B cell (primary cell): ENCODE data around the gene ATG7. TPM values are rescaled to one million over a fixed set of nuclear protein-coding genes. Genes with fewer than 3 reads are reported as not detected.

ENCODE experiments used
- ATAC-seq: fragments of 200-7000 bp; cut with Tn5 transposase; one replicate; pipeline ENCODE4 v1.10.0; 2021; ENCODE audit warnings: low read depth, mild to moderate bottlenecking, moderate number of reproducible peaks, moderate library complexity
- CTCF ChIA-PET: fragments of 350-600 bp; sonication (Branson Sonifier 250); formaldehyde crosslinking; loops from one replicate; lab custom pipeline; 2021; ENCODE audit warnings: antibody characterized with exemption, inconsistent platforms; lab: Charles Lee
- POLR2A ChIA-PET: fragments of 350-600 bp; sonication (Branson Sonifier 250); formaldehyde crosslinking; loops from one replicate; lab custom pipeline; 2021; ENCODE audit warnings: antibody characterized with exemption; lab: Charles Lee
- DNase-seq: peaks from one replicate; pipeline ENCODE4 v3.0.0; 2013
- H2AFZ ChIP-seq: 2 replicates; pipeline ENCODE4 v1.6.1; 2012; ENCODE audit warnings: mild to moderate bottlenecking, low read depth, low read length; ENCODE audit not compliant: insufficient read depth, poor library complexity, severe bottlenecking
- H3K27ac ChIP-seq, 2 donors: 1 replicate in 1 of 2; 2 replicates in 1 of 2; pipeline ENCODE4 v1.5.1; 2012 to 2013; ENCODE audit warnings: low read length in 2 of 2, mild to moderate bottlenecking in 2 of 2, moderate library complexity in 1 of 2
- H3K27me3 ChIP-seq, 4 experiments: fragments of 200-600 bp in 1 of 4; sonication (generic) in 1 of 4; replicated peaks in 1 of 4; 1 replicate in 2 of 4; 2 replicates in 2 of 4; pipeline versions ENCODE4 v1.6.1 to v1.7.0; 2013 to 2016; ENCODE audit warnings: low read length in 3 of 4, mild to moderate bottlenecking in 2 of 4, mixed read lengths in 1 of 4, moderate library complexity in 1 of 4; ENCODE audit not compliant: insufficient read depth in 4 of 4, control insufficient read depth in 3 of 4; ENCODE audit errors: control extremely low read depth in 1 of 4
- H3K36me3 ChIP-seq, 2 experiments: replicated peaks in 1 of 2; 1 replicate in 1 of 2; 2 replicates in 1 of 2; pipeline versions ENCODE4 v1.6.1 to v1.7.1; 2013; ENCODE audit warnings: low read length in 1 of 2; ENCODE audit not compliant: insufficient read depth in 2 of 2, control insufficient read depth in 1 of 2; ENCODE audit errors: control extremely low read depth in 1 of 2, extremely low read depth in 1 of 2
- H3K4me1 ChIP-seq, 2 donors: fragments of 200-600 bp in 1 of 2; sonication (generic) in 1 of 2; 1 replicate in 1 of 2; 2 replicates in 1 of 2; pipeline versions ENCODE4 v1.5.1 to v1.6.1; 2013 to 2017; ENCODE audit warnings: low read length in 2 of 2; ENCODE audit not compliant: control insufficient read depth in 2 of 2, insufficient read depth in 2 of 2
- H3K4me2 ChIP-seq: replicated peaks from 2 replicates; pipeline ENCODE3; 2012; ENCODE audit warnings: mild to moderate bottlenecking, low read depth, low read length; ENCODE audit not compliant: poor library complexity, severe bottlenecking
- H3K4me3 ChIP-seq, 5 experiments: fragments of 200-600 bp in 1 of 5; sonication (generic) in 1 of 5; 1 replicate in 3 of 5; 2 replicates in 2 of 5; pipeline versions ENCODE4 v1.5.1 to v1.7.0; 2011 to 2016; ENCODE audit warnings: low read length in 4 of 5, mild to moderate bottlenecking in 4 of 5, low read depth in 2 of 5, control low read depth in 1 of 5, moderate library complexity in 1 of 5; ENCODE audit not compliant: insufficient read depth in 1 of 5; ENCODE audit errors: control extremely low read depth in 1 of 5, extremely low read depth in 1 of 5
- H3K79me2 ChIP-seq: fragments of 200-600 bp; sonication (generic); one replicate; pipeline ENCODE4 v1.6.0; 2016; ENCODE audit warnings: low read length; ENCODE audit not compliant: control insufficient read depth, insufficient read depth
- H3K9ac ChIP-seq: fragments of 200-600 bp; sonication (generic); 2 replicates; pipeline ENCODE4 v1.6.1; 2017; ENCODE audit warnings: mild to moderate bottlenecking, low read length, moderate library complexity
- H3K9me3 ChIP-seq, 3 donors: one replicate each; pipeline versions ENCODE4 v1.6.1 to v1.7.1; 2013; ENCODE audit warnings: low read length in 2 of 3; ENCODE audit not compliant: control insufficient read depth in 2 of 3, insufficient read depth in 1 of 3; ENCODE audit errors: control extremely low read depth in 1 of 3
- H4K20me1 ChIP-seq: 2 replicates; pipeline ENCODE4 v1.6.0; 2012; ENCODE audit warnings: mild to moderate bottlenecking, low read length; ENCODE audit not compliant: insufficient read depth, control insufficient read depth, poor library complexity, severe bottlenecking
- H3K27ac Mint-ChIP-seq: one replicate; pipeline ENCODE4 v1.8.0; 2021; ENCODE audit warnings: mixed read lengths
- H3K27me3 Mint-ChIP-seq: one replicate; pipeline ENCODE4 v1.8.0; 2021; ENCODE audit warnings: mixed read lengths
- H3K4me1 Mint-ChIP-seq: one replicate; pipeline ENCODE4 v1.8.0; 2021; ENCODE audit warnings: mixed read lengths
- H3K4me3 Mint-ChIP-seq: one replicate; pipeline ENCODE4 v1.8.0; 2021; ENCODE audit warnings: mixed read lengths
- H3K9me3 Mint-ChIP-seq: one replicate; pipeline ENCODE4 v1.8.0; 2022; ENCODE audit warnings: mixed read lengths; ENCODE audit not compliant: insufficient read depth
- EZH2 ChIP-seq: IDR thresholded peaks from 2 replicates; pipeline ENCODE4 v1.6.1; 2012; ENCODE audit warnings: borderline replicate concordance, low read depth, mild to moderate bottlenecking, moderate library complexity, low read length; ENCODE audit not compliant: insufficient read depth, poor library complexity, severe bottlenecking
- WGBS: methylation state at CpG from one replicate; pipeline ENCODE4 v1.1.5; 2013; ENCODE audit warnings: missing lambda C conversion rate; ENCODE audit not compliant: insufficient coverage; 5-methylcytosine and 5-hydroxymethylcytosine counted together
- intact Hi-C: fragments of 100-400 bp; cut with micrococcal nuclease; formaldehyde crosslinking; loops from one replicate; pipeline ENCODE4 v1.10.0; 2022
- polyA plus RNA-seq: library from polyadenylated mRNA; depleted of rRNA; stranded (reverse); fragments of >200 nt; gene quantifications from 2 replicates; pipeline ENCODE4 v1.2.3, GENCODE V29; 2012
- total RNA-seq, 2 donors: library from RNA; stranded (reverse); fragments of 120-200 nt in 1 of 2; gene quantifications; 1 replicate in 1 of 2; 2 replicates in 1 of 2; pipeline versions ENCODE4 v1.2.3 to v1.2.4, GENCODE V29; 2013 to 2022
- TF ChIP-seq, protein P1 (sequence below): fragments of 200-600 bp; IDR thresholded peaks from one replicate; pipeline ENCODE4 v1.8.0; 2022; ENCODE audit warnings: antibody characterized with exemption, mild to moderate bottlenecking

ATG7 gene
- total and polyA plus RNA-seq, 2 donors (not counting 1 experiment from before 2014, with no cell fraction given) = 13.9 to 66.4 TPM

DNA sequence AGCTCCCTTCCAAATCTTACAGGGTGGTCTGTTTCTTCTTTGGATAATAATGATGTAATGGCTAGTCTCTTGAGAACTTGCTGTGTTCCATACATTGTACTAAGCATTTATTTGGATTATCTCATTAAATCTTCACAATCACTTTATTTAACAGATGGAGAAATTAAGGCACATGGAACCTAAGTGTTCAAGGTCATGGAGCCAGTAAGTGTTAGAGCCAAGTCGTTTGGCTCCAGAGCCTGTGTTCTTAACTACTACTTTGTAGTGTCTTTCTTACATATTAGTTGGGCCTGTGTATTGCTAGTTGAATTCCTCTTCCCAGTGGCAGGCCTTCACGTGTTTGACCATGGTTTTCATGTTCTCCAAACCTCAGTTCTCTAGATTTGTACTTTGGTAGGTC is 177.8 kb downstream of the ATG7 start:
- H3K27ac Mint-ChIP-seq = no peak overlapping the region

DNA sequence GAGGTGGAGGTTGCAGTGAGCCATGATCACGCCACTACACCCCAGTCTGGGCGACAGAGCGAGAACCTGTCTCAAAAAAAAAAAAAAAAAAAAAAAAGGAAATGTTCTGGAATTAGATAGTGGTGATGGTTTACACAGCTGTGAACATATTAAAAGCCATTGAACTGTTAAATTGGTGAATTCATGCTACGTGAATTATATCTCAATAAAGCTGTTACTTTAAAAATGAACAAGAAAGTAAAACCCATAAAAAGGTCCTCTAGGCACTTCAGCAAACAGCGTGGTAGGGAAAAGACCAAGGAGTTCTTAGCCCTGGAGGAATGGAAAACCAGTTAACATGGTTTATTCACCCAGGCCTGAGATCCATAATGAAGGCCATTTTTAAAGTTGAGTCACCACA is 180.1 kb downstream of the ATG7 start:
- CTCF ChIA-PET = no interaction called here
- intact Hi-C loops = no loop called here
- H3K36me3 ChIP-seq = peaks cover 3 to 4% of the 10 kb centered on the region in 2 experiments

More for the DNA sequence above, 177.8 kb downstream of the ATG7 start:
- Histone ChIP-seq H3K4me3 (no peak overlapping the region), H3K27ac (no peak overlapping the region), H3K4me1 (no peaks in the 10 kb centered on the region), H3K27me3 (no peaks in the 10 kb centered on the region), H3K9me3 (no peaks in the 10 kb centered on the region), H4K20me1 (no peaks in the 10 kb centered on the region), H3K36me3 (peaks cover 3 to 4% of the 10 kb centered on the region in 2 experiments), H3K4me2 (no peak overlapping the region), H3K9ac (no peak overlapping the region), H2AFZ (no peak overlapping the region), H3K79me2 (no peaks in the 10 kb centered on the region)
- DNase-seq (no peak), ATAC-seq (no peak)
- intact Hi-C loops = no loop called here
- Mint-ChIP-seq H3K9me3 (no peaks in the 10 kb centered on the region), H3K4me1 (no peaks in the 10 kb centered on the region), H3K27me3 (no peaks in the 10 kb centered on the region), H3K4me3 (no peak overlapping the region)
- CTCF ChIA-PET = interaction anchor here (0.5 kb wide), 1 partner anchor 392 kb away, joined by 3 read pairs; no protein-coding TSS in a partner anchor
- TF ChIP-seq, protein P1, sequence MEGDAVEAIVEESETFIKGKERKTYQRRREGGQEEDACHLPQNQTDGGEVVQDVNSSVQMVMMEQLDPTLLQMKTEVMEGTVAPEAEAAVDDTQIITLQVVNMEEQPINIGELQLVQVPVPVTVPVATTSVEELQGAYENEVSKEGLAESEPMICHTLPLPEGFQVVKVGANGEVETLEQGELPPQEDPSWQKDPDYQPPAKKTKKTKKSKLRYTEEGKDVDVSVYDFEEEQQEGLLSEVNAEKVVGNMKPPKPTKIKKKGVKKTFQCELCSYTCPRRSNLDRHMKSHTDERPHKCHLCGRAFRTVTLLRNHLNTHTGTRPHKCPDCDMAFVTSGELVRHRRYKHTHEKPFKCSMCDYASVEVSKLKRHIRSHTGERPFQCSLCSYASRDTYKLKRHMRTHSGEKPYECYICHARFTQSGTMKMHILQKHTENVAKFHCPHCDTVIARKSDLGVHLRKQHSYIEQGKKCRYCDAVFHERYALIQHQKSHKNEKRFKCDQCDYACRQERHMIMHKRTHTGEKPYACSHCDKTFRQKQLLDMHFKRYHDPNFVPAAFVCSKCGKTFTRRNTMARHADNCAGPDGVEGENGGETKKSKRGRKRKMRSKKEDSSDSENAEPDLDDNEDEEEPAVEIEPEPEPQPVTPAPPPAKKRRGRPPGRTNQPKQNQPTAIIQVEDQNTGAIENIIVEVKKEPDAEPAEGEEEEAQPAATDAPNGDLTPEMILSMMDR = no peak
- TF ChIP-seq EZH2 = no peak
- no CpG with 5 or more reads among the region's 2 CpGs for WGBS
- POLR2A ChIA-PET = no interaction called here

More for the DNA sequence above, 180.1 kb downstream of the ATG7 start:
- Histone ChIP-seq H3K4me1 (no peaks in the 10 kb centered on the region), H3K4me2 (no peak overlapping the region), H3K4me3 (no peak overlapping the region), H3K9ac (no peak overlapping the region), H3K27ac (no peak overlapping the region), H2AFZ (no peak overlapping the region), H3K27me3 (no peaks in the 10 kb centered on the region), H3K9me3 (no peaks in the 10 kb centered on the region), H3K79me2 (no peaks in the 10 kb centered on the region), H4K20me1 (no peaks in the 10 kb centered on the region)
- WGBS = no CpG with 5 or more reads among the region's 5 CpGs
- ATAC-seq (no peak), DNase-seq (no peak)
- Mint-ChIP-seq H3K27ac (no peak overlapping the region), H3K4me3 (no peak overlapping the region), H3K27me3 (no peaks in the 10 kb centered on the region), H3K4me1 (no peaks in the 10 kb centered on the region), H3K9me3 (no peaks in the 10 kb centered on the region)
- TF ChIP-seq EZH2 = no peak
- TF ChIP-seq, protein P1 = no peak
- POLR2A ChIA-PET = no interaction called here
